ENCODE data around the gene PGAM5.
A peak's percentile ranks its signal among the peaks of the same experiment; 100 is the strongest.

PGAM5 gene

GRCh38 chr12:132711080-132711843, 620 bp downstream of the PGAM5 start:
- TF ChIP-seq HDGF (IDR thresholded peaks at IDR 0.05; ENCODE audit: borderline replicate concordance) (no peak), SP1 (IDR thresholded peaks at IDR 0.05) (no peak), SUZ12 (IDR thresholded peaks at IDR 0.05) (no peak), FOXM1 (IDR thresholded peaks at IDR 0.05; ENCODE audit: borderline replicate concordance) (no peak), ELF4 (IDR thresholded peaks at IDR 0.05) (no peak), PKNOX1 (IDR thresholded peaks at IDR 0.05) (no peak), FOXA1 (IDR thresholded peaks at IDR 0.05) (no peak), ARNT (IDR thresholded peaks at IDR 0.05) (no peak), CTBP1 (IDR thresholded peaks at IDR 0.05; ENCODE audit: borderline replicate concordance) (no peak), ZNF384 (IDR thresholded peaks at IDR 0.05) (no peak)
- POLR2A ChIA-PET, result interaction anchor here (0.9 to 1.2 kb wide), 3 partner anchors 8 to 20 kb away, joined by 3 to 6 read pairs (median 3); no protein-coding TSS in a partner anchor
- DNase-seq (ENCODE audit: extremely low spot score), result peak; percentile 36
- CTCF ChIA-PET, result interaction anchor here (0.5 kb wide), 1 partner anchor 79 kb away, joined by 3 read pairs; no protein-coding TSS in a partner anchor

- POLR2A ChIA-PET, result no interaction called here
- no peak for DNase-seq (ENCODE audit: extremely low spot score)
- TF ChIP-seq TARDBP (IDR thresholded peaks at IDR 0.05), result no peak
- TF ChIP-seq CTBP1 (IDR thresholded peaks at IDR 0.05; ENCODE audit: borderline replicate concordance), result no peak
- TF ChIP-seq PKNOX1 (IDR thresholded peaks at IDR 0.05), result no peak
- no peak for TF ChIP-seq SP1 (IDR thresholded peaks at IDR 0.05)
- no peak for TF ChIP-seq ELF4 (IDR thresholded peaks at IDR 0.05)
- TF ChIP-seq FOXM1 (IDR thresholded peaks at IDR 0.05; ENCODE audit: borderline replicate concordance), result no peak
- CTCF ChIA-PET, result no interaction called here
Observed at GRCh38 chr12:132713123-132713522, 2.5 kb downstream of the PGAM5 start.

GRCh38 chr12:132715874-132716273, 5.2 kb downstream of the PGAM5 start:
- POLR2A ChIA-PET, result no interaction called here
- DNase-seq (ENCODE audit: extremely low spot score), result no peak
- TF ChIP-seq LEF1 (IDR thresholded peaks at IDR 0.05; ENCODE audit: borderline replicate concordance) (no peak), FOXM1 (IDR thresholded peaks at IDR 0.05; ENCODE audit: borderline replicate concordance) (no peak), HDGF (IDR thresholded peaks at IDR 0.05; ENCODE audit: borderline replicate concordance) (no peak), L3MBTL2 (conservative IDR thresholded peaks at IDR 0.05) (no peak), NFRKB (IDR thresholded peaks at IDR 0.05) (no peak)
- CTCF ChIA-PET, result no interaction called here

DNA sequence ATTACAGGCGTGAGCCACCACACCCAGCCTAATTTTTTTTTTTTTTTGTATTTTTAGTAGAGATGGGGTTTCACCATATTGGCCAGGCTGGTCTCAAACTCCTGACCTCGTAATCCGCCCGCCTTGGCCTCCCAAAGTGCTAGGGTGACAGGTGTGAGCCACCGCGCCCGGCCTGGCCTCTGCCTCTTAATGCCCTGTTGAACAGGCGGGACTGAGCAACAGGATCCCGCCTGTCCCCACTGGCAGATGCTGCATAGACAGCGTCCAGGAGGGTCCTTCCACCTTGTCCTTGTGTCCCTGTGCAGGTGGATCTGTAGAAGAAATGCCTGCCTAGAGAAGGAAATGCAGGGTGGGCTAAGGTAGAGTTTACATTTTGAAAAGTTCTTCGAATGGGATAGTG, 5.7 kb downstream of the PGAM5 start:
- POLR2A ChIA-PET, result no interaction called here
- DNase-seq (ENCODE audit: extremely low spot score), result no peak
- TF ChIP-seq SP1 (IDR thresholded peaks at IDR 0.05), result no peak
- no peak for TF ChIP-seq HDGF (IDR thresholded peaks at IDR 0.05; ENCODE audit: borderline replicate concordance)
- no peak for TF ChIP-seq BHLHE40 (IDR thresholded peaks at IDR 0.05; ENCODE audit: borderline replicate concordance)
- no peak for TF ChIP-seq FOXA1 (IDR thresholded peaks at IDR 0.05)
- TF ChIP-seq NFRKB (IDR thresholded peaks at IDR 0.05), result no peak
- no peak for TF ChIP-seq FOXK2 (IDR thresholded peaks at IDR 0.05)
- TF ChIP-seq ARNT (IDR thresholded peaks at IDR 0.05), result no peak
- TF ChIP-seq ELF4 (IDR thresholded peaks at IDR 0.05), result no peak
- TF ChIP-seq L3MBTL2 (conservative IDR thresholded peaks at IDR 0.05), result no peak
- no peak for TF ChIP-seq FOXM1 (IDR thresholded peaks at IDR 0.05; ENCODE audit: borderline replicate concordance)
- TF ChIP-seq SUZ12 (IDR thresholded peaks at IDR 0.05), result no peak
- TF ChIP-seq PKNOX1 (IDR thresholded peaks at IDR 0.05), result no peak
- no peak for TF ChIP-seq LEF1 (IDR thresholded peaks at IDR 0.05; ENCODE audit: borderline replicate concordance)
- no peak for TF ChIP-seq CTBP1 (IDR thresholded peaks at IDR 0.05; ENCODE audit: borderline replicate concordance)
- TF ChIP-seq TARDBP (IDR thresholded peaks at IDR 0.05), result no peak
- TF ChIP-seq ZNF384 (IDR thresholded peaks at IDR 0.05), result no peak
- CTCF ChIA-PET, result no interaction called here

GRCh38 chr12:132717011-132717410, 6.4 kb downstream of the PGAM5 start:
- DNase-seq (ENCODE audit: extremely low spot score), result no peak
- TF ChIP-seq ELF4 (IDR thresholded peaks at IDR 0.05) (no peak), FOXA1 (IDR thresholded peaks at IDR 0.05) (no peak), FOXK2 (IDR thresholded peaks at IDR 0.05) (no peak), FOXM1 (IDR thresholded peaks at IDR 0.05; ENCODE audit: borderline replicate concordance) (no peak), BHLHE40 (IDR thresholded peaks at IDR 0.05; ENCODE audit: borderline replicate concordance) (no peak), SP1 (IDR thresholded peaks at IDR 0.05) (no peak), SUZ12 (IDR thresholded peaks at IDR 0.05) (no peak), HDGF (IDR thresholded peaks at IDR 0.05; ENCODE audit: borderline replicate concordance) (no peak), LEF1 (IDR thresholded peaks at IDR 0.05; ENCODE audit: borderline replicate concordance) (no peak), PKNOX1 (IDR thresholded peaks at IDR 0.05) (no peak), NFRKB (IDR thresholded peaks at IDR 0.05) (no peak), TARDBP (IDR thresholded peaks at IDR 0.05) (no peak), ARNT (IDR thresholded peaks at IDR 0.05) (no peak), L3MBTL2 (conservative IDR thresholded peaks at IDR 0.05) (no peak), ZNF384 (IDR thresholded peaks at IDR 0.05) (no peak), CTBP1 (IDR thresholded peaks at IDR 0.05; ENCODE audit: borderline replicate concordance) (no peak)
- ChIA-PET POLR2A (no interaction called here), CTCF (no interaction called here)
